NCI-H345 treated with DMSO at 0.1 percent for 48 hours (cell line): Measurements from ENCODE around the gene ZBTB5.
"Not testable (repeated sequence)": the region's sequence is repeated elsewhere in the genome, so short reads cannot be mapped to it uniquely, and the experiment has no call there.

Experiments used
- DNase-seq: peaks from one replicate; lab custom pipeline; 2025; ENCODE audit not compliant: unreplicated experiment; lab: John Stamatoyannopoulos, UW

Gene ZBTB5

GRCh38 chr9:37486616-37487548, 21.6 kb upstream of the ZBTB5 start:
- DNase-seq = no peak

GRCh38 chr9:37486256-37486615, 21.0 kb upstream of the ZBTB5 start:
- no peak for DNase-seq

DNA sequence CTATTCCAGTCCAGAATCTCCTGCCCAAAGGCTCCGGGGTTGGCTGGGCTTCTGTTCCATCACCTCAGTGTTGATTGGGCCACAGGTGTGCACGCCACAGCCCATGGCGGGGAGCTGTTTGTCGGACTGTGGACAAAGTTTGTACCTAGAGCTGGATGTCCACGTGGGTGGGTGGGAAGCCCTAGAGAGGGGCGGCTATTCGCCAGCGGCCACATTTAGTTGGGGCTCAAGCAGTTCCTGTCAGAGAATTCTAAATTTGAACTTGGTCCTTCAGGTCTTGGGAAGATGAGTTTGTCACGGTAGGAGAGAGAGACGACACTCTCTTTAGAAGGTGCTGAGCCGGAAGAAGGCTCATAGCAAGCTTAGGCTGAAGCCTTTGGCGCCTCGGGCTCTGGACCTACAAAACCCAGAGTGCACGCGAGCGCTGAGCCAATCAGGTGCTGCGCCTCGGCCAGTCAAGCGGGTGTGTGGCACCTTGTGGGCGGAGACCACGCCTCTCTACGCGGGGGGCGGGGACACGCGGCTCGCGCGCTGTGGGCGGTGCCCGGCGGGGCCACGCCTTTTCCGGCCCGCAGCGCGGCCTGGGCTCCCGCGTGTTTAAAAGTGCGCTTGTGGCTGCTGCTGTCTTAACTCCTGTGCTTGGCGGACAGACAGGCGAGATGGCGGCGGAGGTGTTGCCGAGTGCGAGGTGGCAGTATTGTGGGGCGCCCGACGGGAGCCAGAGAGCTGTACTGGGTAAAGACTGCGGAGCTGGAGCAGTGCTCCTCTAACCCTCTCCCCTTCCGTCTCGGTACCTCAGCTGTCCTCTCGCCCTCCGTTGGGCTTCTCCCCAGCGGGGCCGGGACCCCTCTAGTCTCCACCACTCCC, 20.4 kb upstream of the ZBTB5 start, which contains the start of gene POLR1E:
POLR1E (plus strand) TSS at position 560 of the 867 bp plus-strand sequence; CDS start at position 660, 100 bp downstream.
- DNase-seq = peak; percentile 95

DNA sequence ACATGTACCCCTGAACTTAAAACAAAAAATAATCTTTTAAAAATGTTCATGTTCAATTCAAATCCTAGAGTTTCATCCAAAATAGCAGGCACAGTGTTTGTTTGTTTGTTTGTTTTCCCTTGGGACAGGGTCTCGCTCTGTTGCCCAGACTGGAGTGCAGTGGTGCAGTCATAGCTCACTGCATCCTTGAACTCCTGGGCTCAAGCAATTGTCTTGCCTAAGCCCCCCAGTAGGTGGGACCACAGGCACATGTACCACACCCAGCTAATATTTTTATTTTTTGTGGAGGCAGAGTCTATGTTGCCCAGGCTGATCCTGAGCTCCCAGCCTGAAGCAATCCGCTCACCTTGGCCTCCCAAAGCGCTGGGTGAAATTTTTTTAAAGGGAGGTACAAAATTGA, 15.5 kb upstream of the ZBTB5 start:
- DNase-seq = no peak

DNA sequence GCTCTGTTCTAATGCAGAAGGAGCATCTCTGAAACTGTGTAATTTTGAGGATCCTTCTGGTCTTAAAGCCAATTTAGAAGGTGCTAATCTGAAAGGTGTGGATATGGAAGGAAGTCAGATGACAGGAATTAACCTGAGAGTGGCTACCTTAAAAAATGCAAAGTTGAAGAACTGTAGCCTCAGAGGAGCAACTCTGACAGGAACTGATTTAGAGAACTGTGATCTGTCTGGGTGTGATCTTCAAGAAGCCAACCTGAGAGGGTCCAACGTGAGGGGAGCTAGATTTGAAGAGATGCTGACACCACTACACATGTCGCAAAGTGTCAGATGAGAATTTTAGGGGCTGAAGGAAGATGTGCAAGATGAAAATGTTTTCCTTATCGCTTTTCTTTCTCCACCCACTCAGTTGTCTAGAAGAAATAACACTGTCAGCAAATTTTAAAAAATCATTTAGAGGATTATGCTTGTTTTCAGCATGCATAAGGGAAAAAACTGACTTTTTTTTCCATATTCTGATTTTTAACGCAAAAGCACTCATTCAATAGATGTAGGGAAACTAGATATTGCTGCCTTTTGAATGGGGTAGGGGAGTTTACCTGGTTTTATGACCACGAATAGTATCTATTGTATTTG, 12.9 kb upstream of the ZBTB5 start:
- not testable (repeated sequence) for DNase-seq

GRCh38 chr9:37477443-37477842, 12.2 kb upstream of the ZBTB5 start:
- DNase-seq = not testable (repeated sequence)

DNA sequence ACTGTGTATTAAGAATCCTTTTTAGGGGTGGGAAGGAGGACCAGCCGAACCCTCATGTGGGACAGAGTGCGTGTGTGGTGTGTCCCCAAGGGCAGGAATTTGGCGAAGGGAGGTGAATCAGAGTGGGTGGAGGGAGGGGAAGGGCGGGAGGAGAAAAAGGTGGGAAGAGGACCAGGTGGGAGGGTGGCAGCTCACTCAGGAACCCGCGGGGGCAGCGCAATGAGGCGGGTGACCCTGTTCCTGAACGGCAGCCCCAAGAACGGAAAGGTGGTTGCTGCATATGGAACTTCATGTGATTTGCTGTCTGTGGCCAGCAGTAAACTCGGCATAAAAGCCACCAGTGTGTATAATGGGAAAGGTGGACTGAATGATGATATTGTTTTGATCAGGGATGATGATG, 11.7 kb upstream of the ZBTB5 start:
- no peak for DNase-seq

- DNase-seq = no peak
Measured at GRCh38 chr9:37474438-37474837, 9.2 kb upstream of the ZBTB5 start.

DNA sequence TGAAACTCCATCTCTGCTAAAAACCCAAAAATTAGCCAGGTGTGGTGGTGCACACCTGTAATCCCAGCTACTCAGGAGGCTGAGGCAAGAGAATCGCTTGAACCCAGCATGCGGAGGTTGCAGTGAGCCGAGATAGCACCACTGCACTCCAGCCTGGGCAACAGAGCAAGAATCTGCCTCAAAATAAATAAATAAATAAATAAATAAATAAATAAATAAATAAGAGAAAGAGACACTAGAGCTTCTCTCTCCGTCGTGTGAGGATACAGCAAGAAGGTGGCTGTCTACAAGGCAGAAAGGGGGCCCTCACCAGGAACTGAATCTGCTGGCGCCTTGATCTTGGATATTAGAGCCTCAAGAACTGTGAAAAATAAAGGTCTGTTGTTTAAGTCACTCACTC, 8.7 kb upstream of the ZBTB5 start:
- not testable (repeated sequence) for DNase-seq

GRCh38 chr9:37471942-37472684, 6.9 kb upstream of the ZBTB5 start:
- no peak for DNase-seq

GRCh38 chr9:37468620-37469019, 3.4 kb upstream of the ZBTB5 start:
- DNase-seq = no peak

DNA sequence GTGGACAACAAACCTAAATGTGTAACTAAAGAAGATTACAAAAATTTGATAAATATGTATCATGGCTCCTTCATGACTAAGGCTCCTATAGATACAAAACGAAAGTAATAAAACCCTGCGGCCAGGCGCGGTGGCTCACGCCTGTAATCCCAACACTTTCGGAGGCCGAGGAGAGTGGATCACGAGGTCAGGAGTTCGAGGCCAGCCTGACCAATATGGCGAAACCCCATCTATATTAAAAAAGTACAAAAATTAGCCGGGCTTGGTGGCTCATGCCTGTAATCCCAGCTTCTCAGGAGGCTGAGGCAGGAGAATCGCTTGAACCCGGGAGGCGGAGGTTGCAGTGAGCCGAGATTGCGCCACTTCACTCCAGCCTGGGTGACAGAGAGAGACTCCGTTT, 2.3 kb upstream of the ZBTB5 start:
- DNase-seq = not testable (repeated sequence)

GRCh38 chr9:37466037-37466709, 923 bp upstream of the ZBTB5 start:
- no peak for DNase-seq

DNA sequence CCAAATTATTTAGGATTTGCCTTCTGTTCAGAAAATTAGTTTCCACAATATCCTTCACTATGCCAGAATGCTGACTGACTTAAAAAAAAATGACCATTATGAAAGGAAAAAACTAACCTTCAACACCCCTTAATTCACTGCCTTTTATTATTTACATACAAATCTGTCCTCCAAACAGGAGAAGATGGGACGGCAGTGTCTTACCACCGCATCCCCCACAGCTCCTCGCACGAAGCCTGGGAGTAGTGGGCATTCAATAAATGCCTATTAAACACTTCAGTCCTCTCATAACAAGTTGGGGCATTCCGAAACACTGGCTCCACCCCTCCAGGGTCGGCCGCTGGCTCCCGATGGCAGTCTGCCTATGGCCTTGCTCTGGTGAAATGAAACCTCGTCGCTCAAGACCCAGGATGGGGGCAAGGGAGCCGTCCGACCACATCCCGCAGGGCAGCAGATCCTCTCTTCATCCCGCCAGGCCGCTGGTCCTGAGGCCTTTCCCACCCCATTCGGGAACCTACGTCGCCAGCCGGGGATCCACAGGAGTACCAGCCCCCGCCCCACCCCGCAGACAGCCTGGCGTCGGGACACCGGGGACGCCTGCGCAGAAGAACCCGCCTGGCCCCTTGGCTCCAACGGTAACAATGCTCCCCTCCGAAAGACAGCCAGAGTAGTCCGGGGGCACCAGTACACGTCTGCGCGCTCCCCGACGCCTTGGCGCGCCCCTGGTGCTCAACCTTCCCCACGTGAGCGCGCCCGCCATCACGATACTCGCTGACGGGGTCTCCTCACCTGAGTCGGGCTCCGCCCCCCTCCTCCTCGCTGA, 613 bp downstream of the ZBTB5 start:
- peak; percentile 73 for DNase-seq

- DNase-seq = no peak
Measured at GRCh38 chr9:37464006-37464405, 1.2 kb downstream of the ZBTB5 start.

GRCh38 chr9:37456817-37457216, 8.4 kb downstream of the ZBTB5 start:
- no peak for DNase-seq

DNA sequence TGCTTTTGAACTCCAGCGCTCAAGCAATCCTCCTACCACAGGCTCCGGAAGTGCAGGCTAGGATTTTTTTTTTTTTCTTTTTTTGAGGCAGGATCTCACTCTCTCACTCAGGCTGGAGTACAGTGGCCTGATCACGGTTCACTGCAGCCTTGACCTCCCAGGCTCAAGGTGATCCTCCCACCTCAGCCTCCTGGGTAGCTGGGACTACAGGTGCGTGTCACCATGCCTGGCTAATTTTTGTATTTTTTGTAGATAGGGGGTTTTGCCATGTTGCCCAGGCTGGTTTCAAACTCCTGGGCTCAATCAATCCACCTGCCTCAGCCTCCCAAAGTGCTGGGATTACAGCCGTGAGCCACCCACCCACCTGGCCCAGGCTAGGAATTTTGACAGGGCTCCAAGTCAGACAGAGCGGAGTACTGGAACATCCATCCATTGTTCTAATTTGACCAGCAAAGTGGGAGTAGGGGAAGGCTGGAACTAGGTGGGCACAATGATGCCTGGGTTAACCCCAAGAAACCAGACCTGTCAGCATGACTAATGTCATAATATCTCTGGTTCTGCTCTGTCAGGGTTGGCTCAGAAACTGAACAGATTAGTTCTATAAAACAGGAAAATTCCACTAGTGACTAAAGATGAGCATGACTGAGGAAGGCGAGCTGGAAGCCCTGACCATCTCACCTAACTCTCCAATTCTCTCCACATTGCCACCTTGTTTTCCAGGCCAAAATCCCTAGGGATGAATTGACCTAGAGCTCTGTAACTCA, 9.2 kb downstream of the ZBTB5 start:
- no peak for DNase-seq

DNA sequence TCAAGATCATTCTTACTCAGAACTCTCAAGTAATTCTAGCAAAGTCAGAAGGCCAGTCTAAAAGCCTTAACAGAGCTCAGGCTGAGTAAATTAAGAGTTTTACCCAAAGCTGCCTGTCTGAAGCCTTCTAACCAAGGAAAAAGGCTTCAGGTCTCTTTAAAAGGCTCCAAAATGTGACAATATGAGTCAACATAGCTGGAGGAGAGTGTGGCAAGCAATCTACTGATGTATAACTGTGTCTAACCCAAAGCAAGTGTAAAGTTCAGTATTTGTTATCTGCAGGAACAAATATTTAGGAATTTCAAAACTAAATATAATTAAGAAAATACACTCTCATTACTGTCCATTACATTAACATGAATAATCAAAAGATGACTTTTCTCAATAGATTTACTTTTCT, 11.0 kb downstream of the ZBTB5 start:
- no peak for DNase-seq

DNA sequence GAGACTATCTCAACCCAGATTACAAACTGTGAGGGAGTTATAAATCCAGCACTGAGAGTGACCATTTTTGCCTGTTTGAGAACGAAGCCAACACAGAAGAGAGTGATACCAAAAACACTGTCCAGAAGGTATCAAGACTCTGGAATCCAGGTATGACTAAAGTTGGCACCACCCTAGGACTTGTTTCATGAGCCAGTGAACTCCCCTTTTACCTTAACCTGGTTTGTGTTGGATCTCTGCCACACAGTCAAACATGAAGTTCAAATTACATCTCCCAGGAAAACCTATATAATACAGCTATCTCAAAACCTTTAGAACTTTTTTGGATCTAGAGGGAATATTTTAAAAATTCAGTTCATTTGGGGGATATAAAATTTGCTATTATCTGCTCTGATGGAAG, 11.4 kb downstream of the ZBTB5 start:
- DNase-seq = no peak
